Measurements from ENCODE around the gene TCF21. TPM values are rescaled to one million over a fixed set of nuclear protein-coding genes. Genes with fewer than 3 reads are reported as not detected.

TCF21 gene
- polyA plus RNA-seq (2011; rRNA removed): 0.21 and 0.25 TPM in 2 replicates
- 0.12 and 0.13 TPM in 2 replicates for polyA plus RNA-seq (2012; cell fraction: cytosol; rRNA removed)
- polyA plus RNA-seq (2012; cell fraction: nucleus; rRNA removed): 0.12 and 0.15 TPM in 2 replicates
- polyA plus RNA-seq (2017; fragmentation: RNase III; extraction: RNeasy Plus Mini Kit Qiagen cat#74134 plus additional on column Dnase treatment): 0.04 to 0.17 TPM (median 0.12 TPM) in 3 replicates
- 0.50 and 0.97 TPM in 2 replicates for polyA minus RNA-seq (2011; rRNA and poly(A)+ RNA removed)

DNA sequence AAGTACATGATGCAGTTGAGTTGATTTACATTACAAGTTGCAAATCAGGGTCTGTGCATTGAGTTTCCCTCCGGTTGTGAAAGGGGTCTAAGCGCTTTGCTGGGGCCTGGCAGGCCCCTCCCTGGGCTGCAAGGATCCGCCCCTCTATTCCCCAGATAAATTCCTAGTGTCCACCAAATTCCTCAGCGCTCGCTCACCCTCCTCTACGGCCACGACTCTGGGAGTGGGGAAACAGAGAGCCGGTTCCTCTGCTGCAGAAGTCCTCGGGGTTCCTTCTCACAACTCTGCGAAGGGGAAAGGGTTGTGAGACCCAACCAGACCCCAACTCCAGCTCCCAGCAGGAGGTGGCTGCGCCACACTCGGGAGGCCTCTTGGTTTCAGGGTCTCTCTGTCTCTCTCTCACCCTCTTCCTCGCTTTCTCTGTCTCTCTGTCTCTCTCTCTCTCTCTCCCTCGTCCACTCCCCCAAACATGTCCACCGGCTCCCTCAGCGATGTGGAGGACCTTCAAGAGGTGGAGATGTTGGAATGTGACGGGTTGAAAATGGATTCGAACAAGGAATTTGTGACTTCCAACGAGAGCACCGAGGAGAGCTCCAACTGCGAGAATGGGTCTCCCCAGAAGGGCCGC lies at the start of gene TCF21:
TSS of gene TCF21 (plus strand) at position 185 of the 628 bp plus-strand sequence. CDS start at position 470, 285 bp downstream.
- WGBS (ENCODE audit: missing lambda C conversion rate): 91% methylated on average over 22 of the region's 22 CpGs
- no peak for DNase-seq (ENCODE audit: low read depth in 1 of 2, low spot score in 1 of 2)
- CTCF ChIA-PET: no interaction called here

DNA sequence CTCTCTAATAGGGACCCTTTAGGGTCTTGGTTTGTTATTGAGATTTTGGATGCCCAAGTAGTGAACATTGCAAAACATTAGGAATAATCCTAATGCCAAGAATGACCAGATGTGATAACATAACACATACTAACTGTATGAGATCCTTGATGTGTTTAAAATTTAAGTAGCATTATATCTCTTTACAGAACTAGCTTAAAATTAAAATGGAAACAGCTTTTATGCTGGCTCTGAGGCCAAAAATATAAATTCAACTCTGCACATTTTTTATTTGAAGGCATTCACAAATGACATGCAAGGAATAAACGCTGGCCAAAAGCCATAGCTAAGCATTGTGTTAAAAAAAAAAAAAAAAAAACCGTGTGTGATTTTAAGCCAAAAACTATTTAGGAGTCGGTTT lies 47.7 kb upstream of the TCF21 start:
- ATAC-seq (no peak), FAIRE-seq (no peak), DNase-seq (ENCODE audit: low read depth in 1 of 2, low spot score in 1 of 2) (no peak)
- H3K9me3 ChIP-seq: no peaks in the 10 kb centered on the region
- POLR2A ChIA-PET: no interaction called here
- H3K4me2 ChIP-seq: no peak overlapping the region
- no peak overlapping the region for H3K27ac ChIP-seq
- WGBS (ENCODE audit: missing lambda C conversion rate): 81% methylated on average over 3 of the region's 3 CpGs
- CTCF ChIA-PET: interaction anchor here (0.7 to 1.9 kb wide), 2 partner anchors 17 to 76 kb away, joined by 3 to 5 read pairs; no protein-coding TSS in a partner anchor
- no peak overlapping the region for H3K4me3 ChIP-seq
- TF ChIP-seq MYC (IDR thresholded peaks at IDR 0.05; ENCODE audit: borderline replicate concordance, low read length): no peak
- TF ChIP-seq CHD2 (IDR thresholded peaks at IDR 0.05; ENCODE audit: low read length, partially characterized antibody): no peak
- TF ChIP-seq MAFK (IDR thresholded peaks at IDR 0.05; ENCODE audit: partially characterized antibody): no peak
- TF ChIP-seq, protein P1, sequence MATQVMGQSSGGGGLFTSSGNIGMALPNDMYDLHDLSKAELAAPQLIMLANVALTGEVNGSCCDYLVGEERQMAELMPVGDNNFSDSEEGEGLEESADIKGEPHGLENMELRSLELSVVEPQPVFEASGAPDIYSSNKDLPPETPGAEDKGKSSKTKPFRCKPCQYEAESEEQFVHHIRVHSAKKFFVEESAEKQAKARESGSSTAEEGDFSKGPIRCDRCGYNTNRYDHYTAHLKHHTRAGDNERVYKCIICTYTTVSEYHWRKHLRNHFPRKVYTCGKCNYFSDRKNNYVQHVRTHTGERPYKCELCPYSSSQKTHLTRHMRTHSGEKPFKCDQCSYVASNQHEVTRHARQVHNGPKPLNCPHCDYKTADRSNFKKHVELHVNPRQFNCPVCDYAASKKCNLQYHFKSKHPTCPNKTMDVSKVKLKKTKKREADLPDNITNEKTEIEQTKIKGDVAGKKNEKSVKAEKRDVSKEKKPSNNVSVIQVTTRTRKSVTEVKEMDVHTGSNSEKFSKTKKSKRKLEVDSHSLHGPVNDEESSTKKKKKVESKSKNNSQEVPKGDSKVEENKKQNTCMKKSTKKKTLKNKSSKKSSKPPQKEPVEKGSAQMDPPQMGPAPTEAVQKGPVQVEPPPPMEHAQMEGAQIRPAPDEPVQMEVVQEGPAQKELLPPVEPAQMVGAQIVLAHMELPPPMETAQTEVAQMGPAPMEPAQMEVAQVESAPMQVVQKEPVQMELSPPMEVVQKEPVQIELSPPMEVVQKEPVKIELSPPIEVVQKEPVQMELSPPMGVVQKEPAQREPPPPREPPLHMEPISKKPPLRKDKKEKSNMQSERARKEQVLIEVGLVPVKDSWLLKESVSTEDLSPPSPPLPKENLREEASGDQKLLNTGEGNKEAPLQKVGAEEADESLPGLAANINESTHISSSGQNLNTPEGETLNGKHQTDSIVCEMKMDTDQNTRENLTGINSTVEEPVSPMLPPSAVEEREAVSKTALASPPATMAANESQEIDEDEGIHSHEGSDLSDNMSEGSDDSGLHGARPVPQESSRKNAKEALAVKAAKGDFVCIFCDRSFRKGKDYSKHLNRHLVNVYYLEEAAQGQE (IDR thresholded peaks at IDR 0.05): no peak
- no peak for TF ChIP-seq FOXS1 (CRISPR knock-in tag; IDR thresholded peaks at IDR 0.05)
- TF ChIP-seq, protein P2, sequence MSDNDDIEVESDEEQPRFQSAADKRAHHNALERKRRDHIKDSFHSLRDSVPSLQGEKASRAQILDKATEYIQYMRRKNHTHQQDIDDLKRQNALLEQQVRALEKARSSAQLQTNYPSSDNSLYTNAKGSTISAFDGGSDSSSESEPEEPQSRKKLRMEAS (IDR thresholded peaks at IDR 0.05): no peak
- TF ChIP-seq CEBPB (IDR thresholded peaks at IDR 0.05): no peak
- TF ChIP-seq SREBF2 (IDR thresholded peaks at IDR 0.05): no peak
- no peak for TF ChIP-seq MAZ (IDR thresholded peaks at IDR 0.05; ENCODE audit: borderline replicate concordance, low read depth, low read length)
- TF ChIP-seq, protein P3, sequence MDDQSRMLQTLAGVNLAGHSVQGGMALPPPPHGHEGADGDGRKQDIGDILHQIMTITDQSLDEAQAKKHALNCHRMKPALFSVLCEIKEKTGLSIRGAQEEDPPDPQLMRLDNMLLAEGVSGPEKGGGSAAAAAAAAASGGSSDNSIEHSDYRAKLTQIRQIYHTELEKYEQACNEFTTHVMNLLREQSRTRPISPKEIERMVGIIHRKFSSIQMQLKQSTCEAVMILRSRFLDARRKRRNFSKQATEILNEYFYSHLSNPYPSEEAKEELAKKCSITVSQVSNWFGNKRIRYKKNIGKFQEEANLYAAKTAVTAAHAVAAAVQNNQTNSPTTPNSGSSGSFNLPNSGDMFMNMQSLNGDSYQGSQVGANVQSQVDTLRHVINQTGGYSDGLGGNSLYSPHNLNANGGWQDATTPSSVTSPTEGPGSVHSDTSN (IDR thresholded peaks at IDR 0.05): no peak
- TF ChIP-seq POLR2A (IDR thresholded peaks at IDR 0.05; ENCODE audit: low read length): no peak
- no peak for TF ChIP-seq POLR2AphosphoS2 (conservative IDR thresholded peaks at IDR 0.05; ENCODE audit: low read length)
- TF ChIP-seq CHD4 (IDR thresholded peaks at IDR 0.05; ENCODE audit: borderline replicate concordance): no peak
- TF ChIP-seq HDAC2 (IDR thresholded peaks at IDR 0.05): no peak
- TF ChIP-seq GATA3 (IDR thresholded peaks at IDR 0.05; ENCODE audit: borderline replicate concordance): no peak
- no peak for TF ChIP-seq HEYL (CRISPR knock-in tag; IDR thresholded peaks at IDR 0.05)
- peaks cover 12% of the 10 kb centered on the region; the same call in 2 of the 3 replicates for H3K4me1 ChIP-seq

More for the DNA sequence above, at the start of gene TCF21:
- peak within 1 kb of the TSS in 1 of 2 experiments; percentile 60; a peak in 3 of 6 replicates for H3K27ac ChIP-seq
- H3K4me1 ChIP-seq: no peaks in the 10 kb centered on the region
- no peaks in the 10 kb centered on the region for H3K9me3 ChIP-seq
- POLR2A ChIA-PET: no interaction called here
- FAIRE-seq (no peak), ATAC-seq (peak in 1 of 2 experiments; percentile 23; a peak in 1 of 6 replicates)
- H3K4me2 ChIP-seq: no peak within 1 kb of the TSS
- H3K4me3 ChIP-seq: no peak within 1 kb of the TSS
- TF ChIP-seq, protein P4, sequence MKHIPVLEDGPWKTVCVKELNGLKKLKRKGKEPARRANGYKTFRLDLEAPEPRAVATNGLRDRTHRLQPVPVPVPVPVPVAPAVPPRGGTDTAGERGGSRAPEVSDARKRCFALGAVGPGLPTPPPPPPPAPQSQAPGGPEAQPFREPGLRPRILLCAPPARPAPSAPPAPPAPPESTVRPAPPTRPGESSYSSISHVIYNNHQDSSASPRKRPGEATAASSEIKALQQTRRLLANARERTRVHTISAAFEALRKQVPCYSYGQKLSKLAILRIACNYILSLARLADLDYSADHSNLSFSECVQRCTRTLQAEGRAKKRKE (CRISPR knock-in tag; IDR thresholded peaks at IDR 0.05; ENCODE audit: low read depth): no peak
- TF ChIP-seq MAFK (IDR thresholded peaks at IDR 0.05; ENCODE audit: partially characterized antibody): no peak
- no peak for TF ChIP-seq EP300 (IDR thresholded peaks at IDR 0.05)
- TF ChIP-seq, protein P3 (IDR thresholded peaks at IDR 0.05): no peak
- no peak for TF ChIP-seq RCOR1 (IDR thresholded peaks at IDR 0.05; ENCODE audit: low read depth, low read length)
- TF ChIP-seq BHLHE40 (IDR thresholded peaks at IDR 0.05; ENCODE audit: low read depth, low read length): no peak
- no peak for TF ChIP-seq NR3C1 (IDR thresholded peaks at IDR 0.05)
- no peak for TF ChIP-seq ZNF302 (CRISPR knock-in tag; IDR thresholded peaks at IDR 0.05)
- TF ChIP-seq, protein P5, sequence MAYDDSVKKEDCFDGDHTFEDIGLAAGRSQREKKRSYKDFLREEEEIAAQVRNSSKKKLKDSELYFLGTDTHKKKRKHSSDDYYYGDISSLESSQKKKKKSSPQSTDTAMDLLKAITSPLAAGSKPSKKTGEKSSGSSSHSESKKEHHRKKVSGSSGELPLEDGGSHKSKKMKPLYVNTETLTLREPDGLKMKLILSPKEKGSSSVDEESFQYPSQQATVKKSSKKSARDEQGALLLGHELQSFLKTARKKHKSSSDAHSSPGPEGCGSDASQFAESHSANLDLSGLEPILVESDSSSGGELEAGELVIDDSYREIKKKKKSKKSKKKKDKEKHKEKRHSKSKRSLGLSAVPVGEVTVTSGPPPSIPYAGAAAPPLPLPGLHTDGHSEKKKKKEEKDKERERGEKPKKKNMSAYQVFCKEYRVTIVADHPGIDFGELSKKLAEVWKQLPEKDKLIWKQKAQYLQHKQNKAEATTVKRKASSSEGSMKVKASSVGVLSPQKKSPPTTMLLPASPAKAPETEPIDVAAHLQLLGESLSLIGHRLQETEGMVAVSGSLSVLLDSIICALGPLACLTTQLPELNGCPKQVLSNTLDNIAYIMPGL (CRISPR knock-in tag; IDR thresholded peaks at IDR 0.05; ENCODE audit: borderline replicate concordance): no peak
- TF ChIP-seq KDM5A (IDR thresholded peaks at IDR 0.05): no peak
- no peak for TF ChIP-seq PHF8 (IDR thresholded peaks at IDR 0.05; ENCODE audit: borderline replicate concordance, low read depth)
- TF ChIP-seq HOXA7 (CRISPR knock-in tag; IDR thresholded peaks at IDR 0.05): no peak
- no peak for TF ChIP-seq NPAS2 (CRISPR knock-in tag; IDR thresholded peaks at IDR 0.05; ENCODE audit: borderline replicate concordance)
- no peak for TF ChIP-seq CBX8 (IDR thresholded peaks at IDR 0.05)
- TF ChIP-seq POLR2A (IDR thresholded peaks at IDR 0.05; ENCODE audit: low read length): no peak
- TF ChIP-seq NFE2L2 (conservative IDR thresholded peaks at IDR 0.05; ENCODE audit: low read length): no peak
- no peak for TF ChIP-seq TFCP2L1 (CRISPR knock-in tag; IDR thresholded peaks at IDR 0.05)
- TF ChIP-seq ZFP36 (IDR thresholded peaks at IDR 0.05; ENCODE audit: borderline replicate concordance, partially characterized antibody): no peak
- no peak for TF ChIP-seq CHD2 (IDR thresholded peaks at IDR 0.05; ENCODE audit: low read length, partially characterized antibody)
